Pancreas (tissue), 10 donors: Measurements from ENCODE around the gene ANKRD62. TPM values are rescaled to one million over a fixed set of nuclear protein-coding genes. Genes with fewer than 3 reads are reported as not detected.

Experiments used
- ATAC-seq, 4 donors: fragments of 200-7000 bp; cut with Tn5 transposase; one replicate each; pipeline versions ENCODE4 v1.8.0 to v1.9.1; 2020; ENCODE audit warnings: mild to moderate bottlenecking in 4 of 4, moderate library complexity in 4 of 4
- DNase-seq, 6 donors: peaks; one replicate each; pipeline ENCODE4 v3.0.0-alpha.2; 2020
- FAIRE-seq: peaks from 2 replicates; lab custom pipeline; 2012; peaks lifted over from hg19 to GRCh38; lab: Jason Lieb, UNC
- H3K27ac ChIP-seq, 4 donors: fragments of 200-600 bp; sonication (generic); 1 replicate in 3 of 4; 2 replicates in 1 of 4; pipeline versions ENCODE4 v1.5.0 to v1.8.0; 2020
- H3K27me3 ChIP-seq, 4 donors: fragments of 200-600 bp; one replicate each; pipeline ENCODE4 v1.8.0; 2021
- H3K36me3 ChIP-seq, 3 donors: fragments of 200-600 bp; sonication (generic) in 1 of 3; one replicate each; pipeline versions ENCODE4 v1.5.0 to v1.8.0; 2020 to 2021
- H3K4me1 ChIP-seq, 3 donors: fragments of 200-600 bp; one replicate each; pipeline ENCODE4 v1.8.0; 2021
- H3K4me3 ChIP-seq, 4 donors: fragments of 200-600 bp; sonication (generic) in 2 of 4; one replicate each; pipeline versions ENCODE4 v1.5.0 to v1.8.0; 2020 to 2021
- H3K9me3 ChIP-seq, 4 donors: fragments of 200-600 bp; one replicate each; pipeline ENCODE4 v1.8.0; 2021
- WGBS, 2 donors: extraction: QIAGEN DNeasy Blood & Tissue Kit; methylation state at CpG; one replicate each; pipeline ENCODE4 v1.1.7; 2013; 5-methylcytosine and 5-hydroxymethylcytosine counted together
- intact Hi-C, 3 donors: fragments of 100-400 bp; cut with DNase I; formaldehyde crosslinking; loops; one replicate each; pipeline versions ENCODE4 v1.11.1 to v1.14.2; 2022
- polyA plus RNA-seq, 2 donors: library from polyadenylated mRNA; stranded (reverse); fragments of 200-250 nt; gene quantifications; one replicate each; pipeline ENCODE4 v1.2.3, GENCODE V29; 2013
- total RNA-seq, 6 donors: library from RNA; stranded (reverse); fragmentation: NEBNext Ultra II Directional in 4 of 6; extraction: Animal tissue kit (Norgen Biotek cat#: 25700) in 4 of 6; gene quantifications; one replicate each; pipeline versions ENCODE4 v1.2.1 to v1.2.4, GENCODE V29; 2021 to 2023
- TF ChIP-seq, protein P1 (sequence below), 4 donors: fragments of 200-600 bp; sonication (generic) in 3 of 4; IDR thresholded peaks; one replicate each; pipeline versions ENCODE4 v1.5.0 to v1.8.0; 2021; ENCODE audit warnings: antibody characterized with exemption in 4 of 4
- donor health status: healthy with polysubstance abuse.
- donor health status: DM: no; HTN: no; CAD: no; lungs with moderate emphysema.
- donor health status: DM: no; HTN: no; CAD: no.
- donor health status: control.
- donor health status: control.
- donor health status: Bipolar disorder and iron deficiency.
- donor health status: DM: yes; HTN: yes; CAD: no.
- donor health status: DM: no; HTN: no; CAD: no.
- donor health status: DM: no; HTN: no; CAD: no.
- donor health status: DM: yes; HTN: yes; CAD: no.

The ANKRD62 gene
- total and polyA plus RNA-seq, 8 donors = 0.38 to 5.2 (median 3.0) TPM

DNA sequence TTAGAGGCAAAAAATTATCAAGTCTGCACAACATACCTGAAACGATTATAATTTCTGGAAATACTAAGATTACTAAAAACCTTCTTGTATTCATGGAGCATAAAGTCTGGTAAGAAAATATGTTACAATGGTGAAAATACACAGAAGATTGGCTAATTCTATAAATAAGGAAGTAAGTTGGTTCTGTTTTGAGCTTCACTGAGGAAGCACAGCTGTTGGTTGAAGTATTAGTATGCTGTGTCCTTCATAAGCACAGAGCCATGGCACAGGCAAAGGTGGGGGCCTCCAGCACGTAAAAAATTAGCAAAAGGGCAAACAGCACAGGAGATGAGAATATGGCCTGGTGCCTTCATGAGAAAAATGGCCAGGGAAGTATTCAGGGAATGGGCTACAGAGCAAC lies 40.4 kb upstream of the ANKRD62 start:
- H3K36me3 ChIP-seq = no peaks in the 10 kb centered on the region
- no peaks in the 10 kb centered on the region for H3K27me3 ChIP-seq
- peaks cover 0 to 4% (median 0%) of the 10 kb centered on the region in 3 donors for H3K4me1 ChIP-seq
- no peak overlapping the region for H3K4me3 ChIP-seq
- H3K27ac ChIP-seq = no peak overlapping the region
- no peaks in the 10 kb centered on the region for H3K9me3 ChIP-seq
- FAIRE-seq (no peak), ATAC-seq (peak in 1 of 4 donors; percentile 54), DNase-seq (no peak)
- intact Hi-C loops = no loop called here
- TF ChIP-seq, protein P1, sequence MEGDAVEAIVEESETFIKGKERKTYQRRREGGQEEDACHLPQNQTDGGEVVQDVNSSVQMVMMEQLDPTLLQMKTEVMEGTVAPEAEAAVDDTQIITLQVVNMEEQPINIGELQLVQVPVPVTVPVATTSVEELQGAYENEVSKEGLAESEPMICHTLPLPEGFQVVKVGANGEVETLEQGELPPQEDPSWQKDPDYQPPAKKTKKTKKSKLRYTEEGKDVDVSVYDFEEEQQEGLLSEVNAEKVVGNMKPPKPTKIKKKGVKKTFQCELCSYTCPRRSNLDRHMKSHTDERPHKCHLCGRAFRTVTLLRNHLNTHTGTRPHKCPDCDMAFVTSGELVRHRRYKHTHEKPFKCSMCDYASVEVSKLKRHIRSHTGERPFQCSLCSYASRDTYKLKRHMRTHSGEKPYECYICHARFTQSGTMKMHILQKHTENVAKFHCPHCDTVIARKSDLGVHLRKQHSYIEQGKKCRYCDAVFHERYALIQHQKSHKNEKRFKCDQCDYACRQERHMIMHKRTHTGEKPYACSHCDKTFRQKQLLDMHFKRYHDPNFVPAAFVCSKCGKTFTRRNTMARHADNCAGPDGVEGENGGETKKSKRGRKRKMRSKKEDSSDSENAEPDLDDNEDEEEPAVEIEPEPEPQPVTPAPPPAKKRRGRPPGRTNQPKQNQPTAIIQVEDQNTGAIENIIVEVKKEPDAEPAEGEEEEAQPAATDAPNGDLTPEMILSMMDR (IDR thresholded peaks at IDR 0.05) = no peak
- 45 to 47% methylated on average over 2 of the region's 2 CpGs for WGBS, 2 donors

DNA sequence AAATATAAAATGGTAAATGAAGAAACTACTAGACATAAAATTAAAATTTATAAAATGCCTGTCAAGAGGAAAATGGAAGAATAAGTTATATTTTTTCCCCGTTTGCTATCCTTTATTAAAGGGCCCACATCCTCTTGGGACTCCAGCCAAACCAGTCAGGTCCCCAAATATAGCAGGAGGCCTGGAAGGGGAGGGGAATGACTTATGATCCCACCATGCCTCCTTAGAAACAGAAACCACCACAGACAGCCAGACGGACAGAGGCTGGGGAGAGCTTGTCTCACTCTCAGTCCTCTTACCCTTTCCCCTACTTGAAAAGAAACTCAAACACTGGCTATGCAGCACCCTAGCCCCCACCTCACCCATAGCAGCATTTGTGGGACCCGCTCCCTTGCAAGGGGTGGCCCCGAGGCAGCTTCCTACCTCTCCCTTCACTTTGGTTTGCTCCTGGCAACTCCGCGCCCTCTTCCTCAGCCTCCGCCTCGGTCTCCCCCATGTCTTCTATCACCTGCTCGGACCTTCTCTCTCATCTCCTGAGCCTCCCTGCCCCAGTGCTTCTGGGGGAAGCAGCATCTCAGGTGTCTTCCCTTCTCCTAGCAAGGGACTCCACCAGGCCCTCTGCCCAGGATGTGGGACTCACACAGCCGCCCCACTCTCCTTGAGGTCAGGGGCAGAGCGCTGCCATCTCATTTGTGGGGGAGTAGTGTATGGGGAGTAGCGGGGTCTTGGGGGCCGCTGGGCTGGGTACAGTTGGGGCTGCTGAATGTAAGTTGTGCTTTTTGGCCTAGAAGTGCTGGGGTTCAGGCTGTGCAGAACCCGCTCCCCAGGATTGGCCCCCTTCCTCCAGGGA lies 37.4 kb upstream of the ANKRD62 start:
- DNase-seq (peak in 1 of 6 donors; percentile 12), FAIRE-seq (no peak), ATAC-seq (no peak)
- WGBS, 2 donors = 74 to 75% methylated on average over 14 of the region's 14 CpGs
- intact Hi-C loops = no loop called here
- no peaks in the 10 kb centered on the region for H3K36me3 ChIP-seq
- H3K4me1 ChIP-seq = peaks cover 0 to 4% (median 0%) of the 10 kb centered on the region in 3 donors
- no peak overlapping the region for H3K27ac ChIP-seq
- TF ChIP-seq, protein P1 (IDR thresholded peaks at IDR 0.05) = no peak
- no peaks in the 10 kb centered on the region for H3K27me3 ChIP-seq
- H3K9me3 ChIP-seq = no peaks in the 10 kb centered on the region
- no peak overlapping the region for H3K4me3 ChIP-seq

DNA sequence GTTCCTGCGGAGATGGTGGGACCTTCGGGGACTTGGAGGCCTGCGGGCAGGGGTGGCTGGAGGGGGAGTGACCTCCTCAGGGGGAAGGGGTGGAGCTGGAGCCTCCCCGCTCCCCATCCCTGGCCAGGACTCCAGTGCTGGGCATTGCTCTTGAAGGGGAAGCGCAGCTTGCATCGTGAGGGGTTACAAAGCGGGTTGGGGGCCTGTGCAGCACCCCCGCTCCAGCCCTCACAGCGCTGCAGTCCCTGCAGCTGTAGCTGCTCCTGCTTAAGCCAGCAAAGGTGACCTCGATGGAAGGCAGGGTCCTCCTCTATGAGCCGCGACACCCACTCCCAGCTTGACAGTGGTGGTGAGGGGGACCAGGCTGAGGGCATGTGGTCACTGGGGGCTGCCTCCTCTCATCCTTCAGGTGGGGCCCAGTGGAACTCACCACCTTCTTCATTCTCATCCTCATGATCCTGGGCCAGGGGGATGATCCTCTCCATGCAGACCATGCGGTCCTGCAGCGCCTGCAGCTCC lies 36.7 kb upstream of the ANKRD62 start:
- peak in 1 of 6 donors; percentile 33 for DNase-seq

DNA sequence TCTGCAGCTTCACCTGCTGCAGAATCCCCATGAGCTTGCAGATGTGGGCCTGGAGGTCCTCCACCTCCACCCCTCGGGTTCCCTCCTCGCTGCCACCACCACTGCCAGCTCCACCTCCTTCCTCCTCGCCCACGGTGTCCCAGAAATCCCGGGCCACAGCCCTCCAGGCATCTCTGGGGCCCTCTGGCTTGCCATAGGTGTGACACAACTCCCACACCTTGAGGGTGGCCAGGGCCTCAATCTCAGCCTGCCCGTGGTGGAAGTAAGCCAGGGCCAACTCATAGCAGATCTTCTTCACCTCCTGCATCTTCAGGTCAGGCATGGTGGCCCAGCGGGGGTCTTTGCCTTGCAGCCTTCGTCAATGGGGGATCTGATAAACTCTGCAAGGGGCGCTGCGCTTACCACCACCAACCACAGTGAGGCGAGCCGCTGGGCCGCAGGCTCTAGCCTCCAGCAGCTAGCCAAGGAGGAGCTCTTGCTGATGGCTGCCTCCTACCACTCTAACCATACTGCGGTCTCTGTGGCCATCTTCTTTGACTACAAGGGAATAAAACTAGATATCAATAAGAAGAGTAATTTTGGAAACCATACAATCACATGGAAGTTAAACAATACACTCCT lies 36.1 kb upstream of the ANKRD62 start:
- H3K4me3 ChIP-seq = no peak overlapping the region
- intact Hi-C loops = no loop called here
- DNase-seq (peak in 1 of 6 donors; percentile 34), ATAC-seq (no peak), FAIRE-seq (no peak)
- TF ChIP-seq, protein P1 (IDR thresholded peaks at IDR 0.05) = no peak
- WGBS, 2 donors = 67 to 71% methylated on average over 14 of the region's 14 CpGs
- no peak overlapping the region for H3K27ac ChIP-seq
- H3K27me3 ChIP-seq = no peaks in the 10 kb centered on the region
- H3K36me3 ChIP-seq = no peaks in the 10 kb centered on the region
- no peaks in the 10 kb centered on the region for H3K4me1 ChIP-seq
- no peaks in the 10 kb centered on the region for H3K9me3 ChIP-seq

More for the DNA sequence above, 36.7 kb upstream of the ANKRD62 start:
- no peaks in the 10 kb centered on the region for H3K9me3 ChIP-seq
- FAIRE-seq (no peak), ATAC-seq (no peak)
- H3K4me3 ChIP-seq = no peak overlapping the region
- H3K36me3 ChIP-seq = no peaks in the 10 kb centered on the region
- WGBS, 2 donors = 78 to 84% methylated on average over 14 of the region's 14 CpGs
- intact Hi-C loops = no loop called here
- H3K27me3 ChIP-seq = no peaks in the 10 kb centered on the region
- TF ChIP-seq, protein P1 (IDR thresholded peaks at IDR 0.05) = no peak
- no peak overlapping the region for H3K27ac ChIP-seq
- H3K4me1 ChIP-seq = no peaks in the 10 kb centered on the region
